SK-N-SH (cell line): Measurements from ENCODE around the gene FBXW9. TPM values are rescaled to one million over a fixed set of nuclear protein-coding genes. Genes with fewer than 3 reads are reported as not detected.

ENCODE experiments used
- CTCF ChIA-PET: fragments of 300-600, 350-600 bp; formaldehyde crosslinking; extraction: SDS; loops from one replicate; lab custom pipeline; 2021; lab: Yijun Ruan, JAX
- POLR2A ChIA-PET: fragments of 350-600 bp; sonication (Branson Sonifier 250); formaldehyde crosslinking; extraction: SDS; loops from one replicate; lab custom pipeline; 2020; ENCODE audit warnings: antibody characterized with exemption, inconsistent platforms; lab: Yijun Ruan, JAX
- DNase-seq: peaks from one replicate; pipeline ENCODE4 v3.0.0; 2012
- H2AFZ ChIP-seq: fragments of 200-600 bp; sonication (generic); 2 replicates; pipeline ENCODE4 v1.8.1; 2016; ENCODE audit warnings: antibody characterized with exemption, mild to moderate bottlenecking, low read depth
- H3F3A ChIP-seq: fragments of 200-600 bp; sonication (generic); replicated peaks from 2 replicates; pipeline ENCODE3; 2016; ENCODE audit warnings: antibody characterized with exemption, mild to moderate bottlenecking; ENCODE audit not compliant: insufficient read depth
- H3K27ac ChIP-seq, 2 experiments: fragments of 200-500 bp in 1 of 2; fragments of 200-600 bp in 1 of 2; sonication (Bioruptor generic) in 1 of 2; sonication (generic), shearing (Covaris generic) in 1 of 2; 2 replicates each; pipeline versions ENCODE4 v1.5.1 to v1.6.1; 2014 to 2016; ENCODE audit warnings: low read depth in 2 of 2, inconsistent platforms in 1 of 2, low read length in 1 of 2, mild to moderate bottlenecking in 1 of 2, mixed read lengths in 1 of 2
- H3K27me3 ChIP-seq: fragments of 200-600 bp; sonication (generic), shearing (Covaris generic); 2 replicates; pipeline ENCODE4 v1.6.1; 2016; ENCODE audit warnings: mixed run types; ENCODE audit not compliant: insufficient read depth
- H3K36me3 ChIP-seq, 2 experiments: fragments of 200-500 bp in 1 of 2; fragments of 200-600 bp in 1 of 2; sonication (Bioruptor generic) in 1 of 2; sonication (generic) in 1 of 2; replicated peaks in 1 of 2; 2 replicates each; pipeline versions ENCODE3 to v1.5.1; 2014 to 2016; ENCODE audit warnings: low read length in 1 of 2, mild to moderate bottlenecking in 1 of 2; ENCODE audit not compliant: insufficient read depth in 2 of 2, control insufficient read depth in 1 of 2
- H3K4me1 ChIP-seq, 2 experiments: fragments of 200-500 bp in 1 of 2; fragments of 200-600 bp in 1 of 2; sonication (Bioruptor generic) in 1 of 2; sonication (generic), shearing (Covaris generic) in 1 of 2; 2 replicates each; pipeline versions ENCODE4 v1.5.1 to v1.6.1; 2014 to 2016; ENCODE audit warnings: low read depth in 1 of 2, low read length in 1 of 2, mixed run types in 1 of 2; ENCODE audit not compliant: insufficient read depth in 2 of 2, control insufficient read depth in 1 of 2
- H3K4me2 ChIP-seq: fragments of 200-600 bp; sonication (generic), shearing (Covaris generic); 2 replicates; pipeline ENCODE4 v1.6.1; 2017; ENCODE audit warnings: mixed run types
- H3K4me3 ChIP-seq, 2 experiments: fragments of 200-500 bp in 1 of 2; fragments of 200-600 bp in 1 of 2; sonication (Bioruptor generic) in 1 of 2; sonication (generic), shearing (Covaris generic) in 1 of 2; 2 replicates each; pipeline versions ENCODE4 v1.5.1 to v1.8.1; 2014 to 2016; ENCODE audit warnings: low read depth in 2 of 2, inconsistent platforms in 1 of 2, low read length in 1 of 2, mild to moderate bottlenecking in 1 of 2, mixed read lengths in 1 of 2, moderate library complexity in 1 of 2
- H3K79me2 ChIP-seq: fragments of 200-600 bp; sonication (generic); 2 replicates; pipeline ENCODE4 v1.8.1; 2017; ENCODE audit warnings: mild to moderate bottlenecking; ENCODE audit not compliant: insufficient read depth
- H3K9ac ChIP-seq: fragments of 200-600 bp; sonication (generic); 2 replicates; pipeline ENCODE4 v1.6.1; 2017; ENCODE audit warnings: mixed run types
- H3K9me2 ChIP-seq: fragments of 200-600 bp; sonication (generic); 2 replicates; pipeline ENCODE4 v1.6.1; 2017; ENCODE audit warnings: mixed run types
- H3K9me3 ChIP-seq: fragments of 200-600 bp; sonication (generic); 2 replicates; pipeline ENCODE4 v1.6.1; 2017; ENCODE audit warnings: mixed run types, mild to moderate bottlenecking, moderate library complexity
- H4K20me1 ChIP-seq: fragments of 200-600 bp; sonication (generic); 2 replicates; pipeline ENCODE4 v1.6.1; 2017; ENCODE audit warnings: mild to moderate bottlenecking, mixed run types; ENCODE audit not compliant: insufficient read depth
- CHD2 ChIP-seq: fragments of 150-350 bp; IDR thresholded peaks from 2 replicates; pipeline ENCODE4 v1.6.1; 2018; ENCODE audit warnings: low read length; ENCODE audit not compliant: partially characterized antibody
- ELF1 ChIP-seq: IDR thresholded peaks from 2 replicates; pipeline ENCODE4 v1.4.0; 2012
- EZH2phosphoT487 ChIP-seq: fragments of 200-600 bp; sonication (generic); IDR thresholded peaks from 2 replicates; pipeline ENCODE4 v1.6.1; 2017; ENCODE audit warnings: low read depth, mixed run types, mild to moderate bottlenecking, antibody characterized with exemption, moderate library complexity, borderline replicate concordance
- FOXJ3 ChIP-seq: sonication (generic); formaldehyde crosslinking; IDR thresholded peaks from 2 replicates; pipeline ENCODE4 v1.5.1; 2020; ENCODE audit warnings: mild to moderate bottlenecking, missing genetic modification reagents
- GABPA ChIP-seq: IDR thresholded peaks from 2 replicates; pipeline ENCODE4 v1.4.0; 2012; ENCODE audit warnings: low read depth, mild to moderate bottlenecking
- MEF2A ChIP-seq: IDR thresholded peaks from 2 replicates; pipeline ENCODE4 v1.4.0; 2012; ENCODE audit warnings: low read depth, borderline replicate concordance
- RAD21 ChIP-seq: IDR thresholded peaks from 2 replicates; pipeline ENCODE4 v1.6.1; 2012; ENCODE audit warnings: mild to moderate bottlenecking, low read length
- RCOR1 ChIP-seq: fragments of 150-350 bp; IDR thresholded peaks from 2 replicates; pipeline ENCODE4 v1.6.1; 2017; ENCODE audit warnings: antibody characterized with exemption, low read length
- SIN3A ChIP-seq: IDR thresholded peaks from 2 replicates; pipeline ENCODE4 v1.6.1; 2012; ENCODE audit warnings: low read depth, mild to moderate bottlenecking, low read length, moderate library complexity, borderline replicate concordance
- TAF1 ChIP-seq: IDR thresholded peaks from 2 replicates; pipeline ENCODE4 v1.6.1; 2012; ENCODE audit warnings: low read depth, mild to moderate bottlenecking, low read length, moderate library complexity, borderline replicate concordance
- WGBS: methylation state at CpG from one replicate; pipeline ENCODE4 v1.1.6; 2017; ENCODE audit warnings: low lambda C conversion rate; 5-methylcytosine and 5-hydroxymethylcytosine counted together
- polyA plus RNA-seq, 3 experiments: library from polyadenylated mRNA; depleted of rRNA; stranded (reverse); fragments of >200 nt; gene quantifications; 2 replicates each; pipeline ENCODE4 v1.2.3, GENCODE V29; 2012
- TF ChIP-seq, protein P1 (sequence below): fragments of 200-600 bp; sonication (generic); IDR thresholded peaks from 2 replicates; pipeline ENCODE4 v1.6.1; 2017; ENCODE audit warnings: antibody characterized with exemption, mild to moderate bottlenecking, moderate library complexity
- TF ChIP-seq, protein P2 (sequence below): IDR thresholded peaks from 2 replicates; pipeline ENCODE4 v1.4.0; 2012; ENCODE audit warnings: low read depth, borderline replicate concordance
- TF ChIP-seq, protein P3 (sequence below): IDR thresholded peaks from 2 replicates; pipeline ENCODE4 v1.4.0; 2012; ENCODE audit warnings: low read depth, borderline replicate concordance

FBXW9 gene
- polyA plus RNA-seq, 1 of the 3 experiments (the other 2 are of a cell fraction) = 26.6 TPM

DNA sequence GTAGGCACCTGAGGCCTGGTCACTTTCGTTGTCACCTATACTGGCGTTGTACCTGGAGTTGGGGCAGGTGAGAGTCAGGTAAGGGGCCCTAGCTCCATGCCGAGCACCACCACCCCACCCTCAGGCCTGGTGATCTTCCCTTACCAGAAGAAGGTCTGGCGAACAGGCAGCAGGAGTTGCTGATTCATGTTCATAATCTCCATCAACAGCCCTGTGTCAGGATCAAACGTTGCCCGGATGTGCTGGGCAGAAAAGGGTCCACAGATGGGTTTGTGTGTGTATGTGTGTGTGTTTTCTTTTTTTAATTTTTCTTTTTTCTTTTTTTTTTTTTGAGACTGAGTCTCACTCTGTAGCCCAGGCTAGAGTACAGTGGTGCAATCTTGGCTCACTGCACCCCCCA, 44.2 kb downstream of the FBXW9 start:
- no peak overlapping the region for H3K9ac ChIP-seq
- H3K27ac ChIP-seq = no peak overlapping the region
- 95% methylated on average over 5 of the region's 6 CpGs for WGBS
- TF ChIP-seq, protein P1, sequence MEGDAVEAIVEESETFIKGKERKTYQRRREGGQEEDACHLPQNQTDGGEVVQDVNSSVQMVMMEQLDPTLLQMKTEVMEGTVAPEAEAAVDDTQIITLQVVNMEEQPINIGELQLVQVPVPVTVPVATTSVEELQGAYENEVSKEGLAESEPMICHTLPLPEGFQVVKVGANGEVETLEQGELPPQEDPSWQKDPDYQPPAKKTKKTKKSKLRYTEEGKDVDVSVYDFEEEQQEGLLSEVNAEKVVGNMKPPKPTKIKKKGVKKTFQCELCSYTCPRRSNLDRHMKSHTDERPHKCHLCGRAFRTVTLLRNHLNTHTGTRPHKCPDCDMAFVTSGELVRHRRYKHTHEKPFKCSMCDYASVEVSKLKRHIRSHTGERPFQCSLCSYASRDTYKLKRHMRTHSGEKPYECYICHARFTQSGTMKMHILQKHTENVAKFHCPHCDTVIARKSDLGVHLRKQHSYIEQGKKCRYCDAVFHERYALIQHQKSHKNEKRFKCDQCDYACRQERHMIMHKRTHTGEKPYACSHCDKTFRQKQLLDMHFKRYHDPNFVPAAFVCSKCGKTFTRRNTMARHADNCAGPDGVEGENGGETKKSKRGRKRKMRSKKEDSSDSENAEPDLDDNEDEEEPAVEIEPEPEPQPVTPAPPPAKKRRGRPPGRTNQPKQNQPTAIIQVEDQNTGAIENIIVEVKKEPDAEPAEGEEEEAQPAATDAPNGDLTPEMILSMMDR = no peak
- TF ChIP-seq RAD21 = no peak
- POLR2A ChIA-PET = no interaction called here
- peaks cover 0 to 3% of the 10 kb centered on the region in 2 experiments for H3K36me3 ChIP-seq
- H3K4me2 ChIP-seq = no peak overlapping the region
- DNase-seq = no peak
- H3K9me2 ChIP-seq = no peaks in the 10 kb centered on the region
- H3K4me1 ChIP-seq = peaks cover 0 to 8% of the 10 kb centered on the region in 2 experiments; a peak in 1 of 4 replicates
- H3F3A ChIP-seq = no peaks in the 10 kb centered on the region
- no peaks in the 10 kb centered on the region for H3K9me3 ChIP-seq
- H2AFZ ChIP-seq = no peak overlapping the region
- H3K4me3 ChIP-seq = no peak overlapping the region
- H3K27me3 ChIP-seq = no peaks in the 10 kb centered on the region
- H4K20me1 ChIP-seq = no peaks in the 10 kb centered on the region
- CTCF ChIA-PET = interaction anchor here (1.2 to 1.4 kb wide), 2 partner anchors 13 to 20 kb away, joined by 3 to 8 read pairs; no protein-coding TSS in a partner anchor
- H3K79me2 ChIP-seq = no peaks in the 10 kb centered on the region

DNA sequence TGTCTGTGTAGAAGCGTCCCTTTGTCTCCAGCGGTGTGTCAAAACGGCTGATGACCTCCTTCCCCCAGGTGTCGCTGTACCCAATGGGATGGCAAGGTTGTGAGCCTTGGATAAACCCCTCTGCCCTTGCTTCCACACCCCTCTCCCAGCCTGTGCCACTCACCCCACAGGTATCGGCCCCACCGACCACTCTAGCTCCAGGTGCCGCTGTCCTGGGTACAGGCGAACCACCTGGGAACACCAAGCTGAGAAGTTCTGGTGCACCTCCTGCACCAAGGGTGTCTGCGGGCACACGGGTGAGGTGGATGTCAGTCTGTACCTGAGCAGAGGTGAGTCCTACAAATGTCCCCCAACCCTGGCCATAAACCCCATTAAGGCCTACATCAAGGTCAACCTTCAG, 46.5 kb downstream of the FBXW9 start:
- Histone ChIP-seq H3F3A (no peaks in the 10 kb centered on the region), H3K4me1 (peaks cover 0 to 8% of the 10 kb centered on the region in 2 experiments; a peak in 1 of 4 replicates), H3K27ac (no peak overlapping the region), H3K79me2 (no peaks in the 10 kb centered on the region), H3K4me2 (no peak overlapping the region), H3K4me3 (no peak overlapping the region), H3K36me3 (peaks cover 0 to 3% of the 10 kb centered on the region in 2 experiments), H3K27me3 (no peaks in the 10 kb centered on the region), H3K9me3 (no peaks in the 10 kb centered on the region), H3K9me2 (no peaks in the 10 kb centered on the region), H3K9ac (no peak overlapping the region), H2AFZ (no peak overlapping the region), H4K20me1 (no peaks in the 10 kb centered on the region)
- WGBS = 97% methylated on average over 10 of the region's 10 CpGs
- TF ChIP-seq TAF1 (no peak), RAD21 (no peak), CHD2 (no peak), RCOR1 (no peak), FOXJ3 (CRISPR knock-in tag) (no peak), MEF2A (no peak), GABPA (no peak), SIN3A (no peak), EZH2phosphoT487 (no peak), ELF1 (no peak)
- TF ChIP-seq, protein P2, sequence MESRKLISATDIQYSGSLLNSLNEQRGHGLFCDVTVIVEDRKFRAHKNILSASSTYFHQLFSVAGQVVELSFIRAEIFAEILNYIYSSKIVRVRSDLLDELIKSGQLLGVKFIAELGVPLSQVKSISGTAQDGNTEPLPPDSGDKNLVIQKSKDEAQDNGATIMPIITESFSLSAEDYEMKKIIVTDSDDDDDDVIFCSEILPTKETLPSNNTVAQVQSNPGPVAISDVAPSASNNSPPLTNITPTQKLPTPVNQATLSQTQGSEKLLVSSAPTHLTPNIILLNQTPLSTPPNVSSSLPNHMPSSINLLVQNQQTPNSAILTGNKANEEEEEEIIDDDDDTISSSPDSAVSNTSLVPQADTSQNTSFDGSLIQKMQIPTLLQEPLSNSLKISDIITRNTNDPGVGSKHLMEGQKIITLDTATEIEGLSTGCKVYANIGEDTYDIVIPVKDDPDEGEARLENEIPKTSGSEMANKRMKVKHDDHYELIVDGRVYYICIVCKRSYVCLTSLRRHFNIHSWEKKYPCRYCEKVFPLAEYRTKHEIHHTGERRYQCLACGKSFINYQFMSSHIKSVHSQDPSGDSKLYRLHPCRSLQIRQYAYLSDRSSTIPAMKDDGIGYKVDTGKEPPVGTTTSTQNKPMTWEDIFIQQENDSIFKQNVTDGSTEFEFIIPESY = no peak
- TF ChIP-seq, protein P1 = no peak
- TF ChIP-seq, protein P3, sequence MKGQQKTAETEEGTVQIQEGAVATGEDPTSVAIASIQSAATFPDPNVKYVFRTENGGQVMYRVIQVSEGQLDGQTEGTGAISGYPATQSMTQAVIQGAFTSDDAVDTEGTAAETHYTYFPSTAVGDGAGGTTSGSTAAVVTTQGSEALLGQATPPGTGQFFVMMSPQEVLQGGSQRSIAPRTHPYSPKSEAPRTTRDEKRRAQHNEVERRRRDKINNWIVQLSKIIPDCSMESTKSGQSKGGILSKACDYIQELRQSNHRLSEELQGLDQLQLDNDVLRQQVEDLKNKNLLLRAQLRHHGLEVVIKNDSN = no peak
- POLR2A ChIA-PET = no interaction called here
- DNase-seq = peak; percentile 12
- CTCF ChIA-PET = interaction anchor here (1.3 to 1.8 kb wide), 3 partner anchors 10 to 89 kb away, joined by 3 to 11 read pairs (median 4); a partner anchor contains a TSS
